ENCODE measurements around the gene GSTO2.
"Not testable (repeated sequence)": the region's sequence is repeated elsewhere in the genome, so short reads cannot be mapped to it uniquely, and the experiment has no call there.

Gene GSTO2

DNA sequence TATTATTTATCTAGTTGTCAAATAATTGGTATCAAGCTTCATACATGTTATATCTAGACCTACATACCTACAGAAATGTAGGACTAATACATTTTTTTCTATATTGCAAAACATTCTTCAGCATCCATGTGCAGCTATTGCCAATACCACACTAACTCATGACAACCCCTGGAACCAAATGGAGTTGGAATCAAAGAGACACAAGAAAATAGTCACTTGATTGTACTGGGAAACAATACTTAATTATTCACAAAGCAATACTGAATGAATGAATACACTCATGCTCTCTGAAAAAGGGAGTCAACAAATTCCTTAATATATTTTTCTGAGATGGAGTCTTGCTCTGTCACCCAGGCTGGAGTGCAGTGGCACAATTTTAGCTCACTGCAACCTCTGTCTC lies 26.4 kb upstream of the GSTO2 start:
- Histone ChIP-seq H3K27ac (ENCODE audit: low read depth, low read length) (no peak overlapping the region), H3K36me3 (ENCODE audit: insufficient read depth, low read length) (no peaks in the 10 kb centered on the region), H3K4me1 (ENCODE audit: control insufficient read depth, insufficient read depth, low read length, unreplicated experiment) (no peaks in the 10 kb centered on the region), H2AFZ (ENCODE audit: low read length, unreplicated experiment) (no peak overlapping the region), H3K79me2 (ENCODE audit: control insufficient read depth, insufficient read depth, low read length, unreplicated experiment) (no peaks in the 10 kb centered on the region), H3K27me3 (ENCODE audit: insufficient read depth, low read length) (no peaks in the 10 kb centered on the region), H3K4me3 (ENCODE audit: low read depth, low read length) (no peak overlapping the region)

DNA sequence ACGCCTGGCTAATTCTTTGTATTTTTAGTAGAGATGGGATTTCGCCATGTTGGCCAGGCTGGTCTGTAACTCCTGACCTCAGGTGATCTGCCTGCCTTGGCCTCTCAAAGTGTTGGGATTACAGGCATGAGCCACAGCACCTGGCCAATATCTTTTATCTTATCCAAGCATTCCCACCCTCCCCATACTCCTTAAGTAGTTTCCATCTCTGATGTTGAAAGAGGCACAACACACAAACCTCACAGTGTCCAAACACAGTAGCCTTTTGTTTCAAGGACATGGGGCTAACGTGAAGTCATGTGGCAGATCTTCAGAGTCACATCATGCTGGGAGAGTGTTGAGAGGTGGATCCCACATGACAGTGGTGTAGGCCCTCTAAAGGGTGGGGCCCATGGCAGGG lies 26.0 kb upstream of the GSTO2 start:
- H2AFZ ChIP-seq (ENCODE audit: low read length, unreplicated experiment); H3K79me2 ChIP-seq (ENCODE audit: control insufficient read depth, insufficient read depth, low read length, unreplicated experiment); H3K4me1 ChIP-seq (ENCODE audit: control insufficient read depth, insufficient read depth, low read length, unreplicated experiment); H3K36me3 ChIP-seq (ENCODE audit: insufficient read depth, low read length); H3K27me3 ChIP-seq (ENCODE audit: insufficient read depth, low read length); H3K4me3 ChIP-seq (ENCODE audit: low read depth, low read length); H3K27ac ChIP-seq (ENCODE audit: low read depth, low read length): not testable (repeated sequence)

DNA sequence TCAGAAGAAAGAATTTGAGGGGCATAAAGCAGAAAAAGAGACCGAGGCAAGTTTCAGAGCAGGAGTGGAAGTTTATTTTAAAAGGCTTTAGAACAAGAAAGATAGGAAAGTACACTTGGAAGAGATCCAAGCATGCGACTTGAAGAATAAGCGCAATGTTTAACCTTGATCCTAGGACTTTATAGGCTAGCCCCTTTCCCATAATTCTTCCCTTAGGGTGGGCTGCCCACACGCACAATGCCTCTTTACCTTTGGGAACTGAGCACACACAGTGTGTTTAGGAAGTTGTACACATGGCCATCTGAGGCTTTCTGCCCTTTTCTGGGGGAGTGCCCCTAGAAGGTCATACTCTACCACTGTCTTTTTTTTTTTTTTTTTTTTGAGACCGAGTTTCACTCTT lies 25.5 kb upstream of the GSTO2 start:
- H3K36me3 ChIP-seq (ENCODE audit: insufficient read depth, low read length) = no peaks in the 10 kb centered on the region
- H3K27me3 ChIP-seq (ENCODE audit: insufficient read depth, low read length) = no peaks in the 10 kb centered on the region
- no peak overlapping the region for H2AFZ ChIP-seq (ENCODE audit: low read length, unreplicated experiment)
- no peak overlapping the region for H3K27ac ChIP-seq (ENCODE audit: low read depth, low read length)
- no peaks in the 10 kb centered on the region for H3K79me2 ChIP-seq (ENCODE audit: control insufficient read depth, insufficient read depth, low read length, unreplicated experiment)
- no peak overlapping the region for H3K4me3 ChIP-seq (ENCODE audit: low read depth, low read length)
- H3K4me1 ChIP-seq (ENCODE audit: control insufficient read depth, insufficient read depth, low read length, unreplicated experiment) = no peaks in the 10 kb centered on the region

DNA sequence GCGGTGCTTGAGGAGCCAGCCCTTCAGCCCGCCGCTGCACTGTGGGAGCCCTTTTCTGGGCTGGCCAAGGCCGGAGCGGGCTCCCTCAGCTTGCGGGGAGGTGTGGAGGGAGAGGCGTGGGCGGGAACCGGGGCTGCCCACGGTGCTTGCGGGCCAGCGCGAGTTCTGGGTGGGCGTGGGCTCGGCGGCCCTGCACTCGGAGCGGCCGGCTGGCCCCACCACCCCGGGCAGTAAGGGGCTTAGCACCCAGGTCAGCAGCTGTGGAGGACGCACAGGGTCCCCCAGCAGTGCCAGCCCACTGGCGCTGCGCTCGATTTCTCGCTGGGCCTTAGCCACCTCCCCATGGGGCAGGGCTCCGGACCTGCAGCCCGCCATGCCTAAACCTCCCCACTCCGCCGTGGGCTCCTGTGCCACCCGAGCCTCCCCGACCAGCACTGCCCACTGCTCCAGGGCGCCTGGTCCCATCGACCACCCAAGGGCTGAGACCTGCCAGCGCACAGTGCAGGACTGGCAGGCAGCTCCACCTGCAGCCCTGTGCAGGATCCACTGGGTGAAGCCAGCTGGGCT lies 23.8 kb upstream of the GSTO2 start:
- no peaks in the 10 kb centered on the region for H3K79me2 ChIP-seq (ENCODE audit: control insufficient read depth, insufficient read depth, low read length, unreplicated experiment)
- H3K27ac ChIP-seq (ENCODE audit: low read depth, low read length) = no peak overlapping the region
- no peaks in the 10 kb centered on the region for H3K36me3 ChIP-seq (ENCODE audit: insufficient read depth, low read length)

DNA sequence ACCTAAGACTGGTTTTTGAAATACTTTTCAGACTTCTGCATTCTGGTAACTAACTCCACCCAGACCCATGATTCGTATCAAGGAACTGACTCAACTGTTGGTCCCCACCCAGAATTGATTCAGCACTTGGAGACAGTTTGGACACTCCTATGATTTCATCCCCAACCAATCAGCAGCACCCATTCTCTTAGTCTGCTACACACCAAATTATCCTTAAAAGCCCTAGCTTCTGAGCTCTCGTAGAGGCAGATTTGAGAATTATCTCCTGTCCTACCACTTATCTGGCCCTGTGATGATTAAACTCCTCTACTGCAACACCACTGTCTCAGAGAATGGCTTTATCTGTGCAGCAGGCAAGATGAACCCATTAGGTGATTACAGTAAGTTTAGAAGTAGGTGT lies 22.0 kb upstream of the GSTO2 start:
- Histone ChIP-seq H2AFZ (ENCODE audit: low read length, unreplicated experiment) (no peak overlapping the region), H3K27ac (ENCODE audit: low read depth, low read length) (peak overlapping the region; percentile 24; the same call in 1 of the 2 replicates), H3K79me2 (ENCODE audit: control insufficient read depth, insufficient read depth, low read length, unreplicated experiment) (no peaks in the 10 kb centered on the region), H3K4me1 (ENCODE audit: control insufficient read depth, insufficient read depth, low read length, unreplicated experiment) (no peaks in the 10 kb centered on the region), H3K36me3 (ENCODE audit: insufficient read depth, low read length) (no peaks in the 10 kb centered on the region), H3K4me3 (ENCODE audit: low read depth, low read length) (no peak overlapping the region), H3K27me3 (ENCODE audit: insufficient read depth, low read length) (no peaks in the 10 kb centered on the region)

More for the DNA sequence above, 23.8 kb upstream of the GSTO2 start:
- H3K27me3 ChIP-seq (ENCODE audit: insufficient read depth, low read length) = no peaks in the 10 kb centered on the region
- H3K4me1 ChIP-seq (ENCODE audit: control insufficient read depth, insufficient read depth, low read length, unreplicated experiment) = no peaks in the 10 kb centered on the region
- no peak overlapping the region for H3K4me3 ChIP-seq (ENCODE audit: low read depth, low read length)
- H2AFZ ChIP-seq (ENCODE audit: low read length, unreplicated experiment) = no peak overlapping the region

DNA sequence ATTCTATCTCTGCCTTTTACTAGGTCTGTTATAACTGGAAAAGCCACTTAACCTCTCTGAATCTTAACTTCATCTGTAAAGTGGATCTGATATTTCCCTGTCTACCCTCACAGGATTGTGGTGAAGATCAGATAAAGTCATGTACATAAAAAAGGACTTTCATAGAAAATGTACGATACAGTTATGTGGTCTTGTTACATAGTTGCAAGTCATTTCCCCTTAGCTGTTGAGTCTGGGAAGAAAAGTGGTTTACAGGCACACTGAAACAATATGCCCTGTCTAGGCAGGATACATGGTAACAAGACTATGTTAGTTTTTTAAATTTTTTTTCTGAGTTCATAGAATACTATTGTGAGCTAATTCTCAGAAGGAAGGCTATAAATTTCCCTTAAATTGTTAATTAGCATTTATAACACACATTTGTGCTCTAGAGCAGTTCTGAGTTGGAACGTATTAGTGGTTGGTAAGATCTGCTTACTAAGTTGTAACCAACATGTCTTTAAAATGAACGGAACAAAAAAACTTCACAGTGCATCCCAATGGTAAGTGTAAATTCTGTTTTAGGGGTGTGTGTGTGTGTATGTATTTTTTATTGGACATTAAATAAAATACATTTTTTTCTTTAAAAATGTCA lies 21.4 kb upstream of the GSTO2 start:
- H3K79me2 ChIP-seq (ENCODE audit: control insufficient read depth, insufficient read depth, low read length, unreplicated experiment) = no peaks in the 10 kb centered on the region
- peak overlapping the region; percentile 24; the same call in 1 of the 2 replicates for H3K27ac ChIP-seq (ENCODE audit: low read depth, low read length)
- no peaks in the 10 kb centered on the region for H3K27me3 ChIP-seq (ENCODE audit: insufficient read depth, low read length)
- H2AFZ ChIP-seq (ENCODE audit: low read length, unreplicated experiment) = no peak overlapping the region
- no peaks in the 10 kb centered on the region for H3K36me3 ChIP-seq (ENCODE audit: insufficient read depth, low read length)
- no peaks in the 10 kb centered on the region for H3K4me1 ChIP-seq (ENCODE audit: control insufficient read depth, insufficient read depth, low read length, unreplicated experiment)
- no peak overlapping the region for H3K4me3 ChIP-seq (ENCODE audit: low read depth, low read length)

DNA sequence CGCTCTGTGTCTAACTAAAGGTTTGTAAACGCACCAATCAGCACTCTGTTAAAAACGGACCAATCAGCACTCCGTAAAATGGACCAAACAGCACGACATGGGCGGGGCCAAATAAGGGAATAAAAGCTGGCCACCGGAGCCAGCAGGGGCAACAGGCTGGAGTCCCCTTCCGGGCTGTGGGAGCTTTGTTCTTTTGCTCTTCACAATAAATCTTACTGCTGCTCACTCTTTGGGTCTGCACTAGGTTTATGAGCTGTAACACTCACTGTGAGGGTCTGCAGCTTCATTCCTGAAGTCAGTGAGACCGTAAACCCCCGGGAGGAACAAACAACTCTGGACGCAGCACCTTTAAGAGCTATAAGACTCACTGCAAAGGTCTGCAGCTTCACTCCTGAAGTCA lies 20.1 kb upstream of the GSTO2 start:
- not testable (repeated sequence) for H3K79me2 ChIP-seq (ENCODE audit: control insufficient read depth, insufficient read depth, low read length, unreplicated experiment); H3K4me3 ChIP-seq (ENCODE audit: low read depth, low read length); H2AFZ ChIP-seq (ENCODE audit: low read length, unreplicated experiment); H3K27me3 ChIP-seq (ENCODE audit: insufficient read depth, low read length); H3K36me3 ChIP-seq (ENCODE audit: insufficient read depth, low read length); H3K4me1 ChIP-seq (ENCODE audit: control insufficient read depth, insufficient read depth, low read length, unreplicated experiment); H3K27ac ChIP-seq (ENCODE audit: low read depth, low read length)

DNA sequence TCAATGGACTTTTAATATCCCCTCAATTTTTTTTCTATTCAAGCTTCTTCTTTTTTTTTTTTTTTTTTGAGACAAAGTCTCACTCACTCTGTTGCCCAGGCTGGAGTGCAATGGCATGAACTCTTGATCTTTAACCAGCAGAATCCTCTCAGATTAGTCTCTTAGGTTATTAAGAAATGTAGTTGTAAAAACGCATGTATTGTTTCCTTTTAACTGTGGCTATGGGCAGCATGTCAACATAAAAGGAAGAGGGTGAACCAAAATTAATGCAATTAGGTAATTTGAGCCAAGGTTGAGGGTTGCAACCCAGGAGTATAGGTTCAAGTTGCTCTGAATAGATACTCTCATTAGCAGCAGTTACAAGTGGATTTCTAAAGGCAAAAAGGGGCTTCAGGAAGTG lies 18.6 kb upstream of the GSTO2 start:
- H3K79me2 ChIP-seq (ENCODE audit: control insufficient read depth, insufficient read depth, low read length, unreplicated experiment) = peaks cover 12% of the 10 kb centered on the region
- H3K27me3 ChIP-seq (ENCODE audit: insufficient read depth, low read length) = no peaks in the 10 kb centered on the region

DNA sequence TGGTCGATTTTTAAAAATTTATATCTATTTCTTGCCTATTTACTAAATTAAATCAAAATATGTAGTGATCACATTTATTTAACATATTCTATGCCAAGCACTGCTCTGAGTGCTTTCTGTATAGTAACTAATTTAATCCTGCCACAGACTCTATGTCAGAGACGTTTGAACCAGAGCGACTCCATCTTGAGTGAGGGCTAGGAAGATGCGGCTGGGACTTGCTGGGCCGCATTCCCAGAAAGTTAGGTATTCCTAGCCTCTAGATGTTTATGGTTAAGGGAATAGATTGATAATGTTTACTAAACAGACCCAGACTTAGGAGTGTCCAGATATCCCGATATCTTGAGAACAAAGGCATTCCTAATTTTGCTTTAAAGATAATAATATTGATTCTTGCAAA lies 17.5 kb upstream of the GSTO2 start:
- H3K79me2 ChIP-seq (ENCODE audit: control insufficient read depth, insufficient read depth, low read length, unreplicated experiment) = peaks cover 23% of the 10 kb centered on the region
- H3K4me3 ChIP-seq (ENCODE audit: low read depth, low read length) = no peak overlapping the region
- no peaks in the 10 kb centered on the region for H3K27me3 ChIP-seq (ENCODE audit: insufficient read depth, low read length)
- no peak overlapping the region for H3K27ac ChIP-seq (ENCODE audit: low read depth, low read length)
- H2AFZ ChIP-seq (ENCODE audit: low read length, unreplicated experiment) = no peak overlapping the region
- no peaks in the 10 kb centered on the region for H3K36me3 ChIP-seq (ENCODE audit: insufficient read depth, low read length)
- H3K4me1 ChIP-seq (ENCODE audit: control insufficient read depth, insufficient read depth, low read length, unreplicated experiment) = peaks cover 10% of the 10 kb centered on the region

More for the DNA sequence above, 18.6 kb upstream of the GSTO2 start:
- Histone ChIP-seq H3K27ac (ENCODE audit: low read depth, low read length) (no peak overlapping the region), H3K36me3 (ENCODE audit: insufficient read depth, low read length) (no peaks in the 10 kb centered on the region), H2AFZ (ENCODE audit: low read length, unreplicated experiment) (no peak overlapping the region), H3K4me3 (ENCODE audit: low read depth, low read length) (no peak overlapping the region), H3K4me1 (ENCODE audit: control insufficient read depth, insufficient read depth, low read length, unreplicated experiment) (peaks cover 10% of the 10 kb centered on the region)

DNA sequence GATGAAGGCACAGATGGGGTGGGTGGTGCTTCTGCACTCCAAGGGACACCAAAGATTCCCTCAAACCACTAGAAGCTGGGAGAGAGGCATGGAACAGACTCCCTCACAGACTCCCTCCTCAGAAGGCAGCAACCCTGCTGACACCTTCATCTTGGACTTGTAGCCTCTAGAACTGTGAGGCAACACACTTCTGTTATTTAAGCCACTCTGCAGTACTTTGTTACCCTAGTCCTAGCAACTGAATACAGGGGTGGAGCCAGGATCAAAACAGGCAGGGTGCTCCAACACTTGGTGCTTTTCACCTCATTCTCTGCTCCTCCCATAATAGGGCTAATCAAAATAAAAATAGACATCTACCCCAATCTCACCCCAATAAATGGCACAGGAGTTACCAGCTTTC lies 16.6 kb upstream of the GSTO2 start:
- peaks cover 17% of the 10 kb centered on the region for H3K4me1 ChIP-seq (ENCODE audit: control insufficient read depth, insufficient read depth, low read length, unreplicated experiment)
- peaks cover 4% of the 10 kb centered on the region; the same call in 1 of the 2 replicates for H3K36me3 ChIP-seq (ENCODE audit: insufficient read depth, low read length)
- no peak overlapping the region for H3K27ac ChIP-seq (ENCODE audit: low read depth, low read length)
- peaks cover 32% of the 10 kb centered on the region for H3K79me2 ChIP-seq (ENCODE audit: control insufficient read depth, insufficient read depth, low read length, unreplicated experiment)
- H3K4me3 ChIP-seq (ENCODE audit: low read depth, low read length) = no peak overlapping the region
- H3K27me3 ChIP-seq (ENCODE audit: insufficient read depth, low read length) = no peaks in the 10 kb centered on the region
- no peak overlapping the region for H2AFZ ChIP-seq (ENCODE audit: low read length, unreplicated experiment)

DNA sequence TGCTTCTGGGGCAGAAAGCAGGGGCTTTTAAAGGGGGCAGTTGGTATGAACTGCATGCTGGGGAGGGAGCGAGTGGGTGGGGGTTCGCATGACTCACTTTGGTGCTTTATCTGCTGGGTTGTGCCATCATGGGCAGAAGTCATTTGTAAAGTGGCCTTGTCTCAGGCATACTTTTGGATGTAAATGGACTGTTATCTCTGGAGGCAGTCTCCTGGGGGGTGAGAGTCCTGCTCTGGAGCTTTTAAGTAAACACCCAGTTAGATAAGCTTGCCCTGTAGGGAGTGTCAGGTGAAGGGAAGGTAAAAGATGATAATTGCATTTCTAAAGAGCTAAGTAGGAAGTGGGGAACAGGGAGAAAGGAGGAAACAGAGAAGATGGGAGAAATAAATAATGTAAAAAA lies 15.9 kb upstream of the GSTO2 start:
- Histone ChIP-seq H3K79me2 (ENCODE audit: control insufficient read depth, insufficient read depth, low read length, unreplicated experiment) (peaks cover 40% of the 10 kb centered on the region), H3K27ac (ENCODE audit: low read depth, low read length) (no peak overlapping the region), H3K27me3 (ENCODE audit: insufficient read depth, low read length) (no peaks in the 10 kb centered on the region), H3K36me3 (ENCODE audit: insufficient read depth, low read length) (peaks cover 11% of the 10 kb centered on the region), H2AFZ (ENCODE audit: low read length, unreplicated experiment) (no peak overlapping the region), H3K4me1 (ENCODE audit: control insufficient read depth, insufficient read depth, low read length, unreplicated experiment) (peaks cover 24% of the 10 kb centered on the region), H3K4me3 (ENCODE audit: low read depth, low read length) (no peak overlapping the region)

Measured in ACC112 (cell line).